Measurements from ENCODE around the gene STOM. TPM values are rescaled to one million over a fixed set of nuclear protein-coding genes. Genes with fewer than 3 reads are reported as not detected.

STOM gene
- total and polyA plus RNA-seq, 12 donors, result 104 to 389 (median 181) TPM

DNA sequence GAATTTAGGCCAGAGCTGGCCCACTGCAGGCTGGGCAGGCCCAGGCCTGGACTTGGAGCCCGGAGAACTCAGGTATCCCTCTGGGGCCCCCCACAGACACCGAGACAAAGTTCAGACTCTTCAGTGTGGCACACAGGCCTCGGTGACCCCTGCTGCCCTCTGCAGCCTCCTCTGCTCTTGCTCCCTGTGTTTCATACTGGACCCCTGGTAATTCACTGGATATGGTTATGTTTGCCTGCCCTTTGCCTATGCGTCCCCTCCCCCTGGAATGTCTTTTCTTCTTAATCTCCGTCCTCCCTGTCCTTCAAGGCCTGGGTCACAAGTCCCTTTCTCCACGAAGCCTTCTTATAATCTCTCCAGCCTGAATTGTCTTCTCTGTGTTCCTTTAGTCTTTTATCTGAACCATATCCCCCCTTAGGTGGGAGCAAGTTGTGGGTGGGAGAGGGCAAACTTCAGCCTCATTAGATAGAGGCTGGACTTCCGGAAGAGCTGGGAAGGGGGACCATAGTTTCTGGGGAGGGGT is 72.0 kb downstream of the STOM start:
- Histone ChIP-seq H3K4me1 (peaks cover 41 to 96% (median 93%) of the 10 kb centered on the region in 9 donors), H3K9me3 (no peaks in the 10 kb centered on the region), H3K36me3 (peaks cover 0 to 27% (median 13%) of the 10 kb centered on the region in 9 donors), H3K27me3 (no peaks in the 10 kb centered on the region), H3K27ac (peak overlapping the region; percentile 82 to 100 (median 94)), H3K4me3 (peak overlapping the region in 1 of 10 donors; percentile 81)
- ATAC-seq, result no peak
- TF ChIP-seq, protein P1, sequence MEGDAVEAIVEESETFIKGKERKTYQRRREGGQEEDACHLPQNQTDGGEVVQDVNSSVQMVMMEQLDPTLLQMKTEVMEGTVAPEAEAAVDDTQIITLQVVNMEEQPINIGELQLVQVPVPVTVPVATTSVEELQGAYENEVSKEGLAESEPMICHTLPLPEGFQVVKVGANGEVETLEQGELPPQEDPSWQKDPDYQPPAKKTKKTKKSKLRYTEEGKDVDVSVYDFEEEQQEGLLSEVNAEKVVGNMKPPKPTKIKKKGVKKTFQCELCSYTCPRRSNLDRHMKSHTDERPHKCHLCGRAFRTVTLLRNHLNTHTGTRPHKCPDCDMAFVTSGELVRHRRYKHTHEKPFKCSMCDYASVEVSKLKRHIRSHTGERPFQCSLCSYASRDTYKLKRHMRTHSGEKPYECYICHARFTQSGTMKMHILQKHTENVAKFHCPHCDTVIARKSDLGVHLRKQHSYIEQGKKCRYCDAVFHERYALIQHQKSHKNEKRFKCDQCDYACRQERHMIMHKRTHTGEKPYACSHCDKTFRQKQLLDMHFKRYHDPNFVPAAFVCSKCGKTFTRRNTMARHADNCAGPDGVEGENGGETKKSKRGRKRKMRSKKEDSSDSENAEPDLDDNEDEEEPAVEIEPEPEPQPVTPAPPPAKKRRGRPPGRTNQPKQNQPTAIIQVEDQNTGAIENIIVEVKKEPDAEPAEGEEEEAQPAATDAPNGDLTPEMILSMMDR (IDR thresholded peaks at IDR 0.05), result no peak
- intact Hi-C loops (cut with DNase I), result loop anchor here in 4 of 10 donors (2.0 kb wide), 2 partner anchors 13 to 15 kb away; no protein-coding TSS in a partner anchor
- WGBS, 2 donors, result 46 to 58% methylated on average over 7 of the region's 7 CpGs
- DNase-seq, result no peak

DNA sequence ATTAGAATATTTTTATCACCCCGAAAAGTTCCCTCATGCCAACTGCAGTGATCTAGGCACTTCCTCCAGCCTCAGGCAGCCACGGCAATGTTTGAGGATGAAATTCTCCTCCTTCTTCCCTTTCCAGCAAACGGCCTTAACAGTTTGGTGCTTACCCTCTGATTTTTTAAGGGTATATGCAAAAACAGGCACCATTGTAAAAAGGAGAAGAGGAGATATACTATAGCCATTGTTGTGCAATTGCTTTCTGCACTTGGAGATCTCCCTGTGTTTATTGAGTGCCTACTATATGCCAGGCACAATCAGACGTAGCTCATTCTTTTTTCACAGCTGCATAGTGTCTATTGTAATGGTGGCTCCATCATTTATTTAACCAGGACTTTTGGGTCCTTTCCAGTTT is 72.7 kb downstream of the STOM start:
- H3K27ac ChIP-seq, result peak overlapping the region in 9 of 10 donors; percentile 82 to 100 (median 94)
- ATAC-seq, result no peak
- H3K9me3 ChIP-seq, result no peaks in the 10 kb centered on the region
- H3K4me3 ChIP-seq, result no peak overlapping the region
- peaks cover 0 to 21% (median 7%) of the 10 kb centered on the region in 9 donors for H3K36me3 ChIP-seq
- no peaks in the 10 kb centered on the region for H3K27me3 ChIP-seq
- H3K4me1 ChIP-seq, result peaks cover 40 to 96% (median 94%) of the 10 kb centered on the region in 9 donors
- 48 to 64% methylated on average over 4 of the region's 4 CpGs for WGBS, 2 donors
- intact Hi-C loops (cut with DNase I), result no loop called here
- no peak for DNase-seq
- TF ChIP-seq, protein P1 (IDR thresholded peaks at IDR 0.05), result no peak

DNA sequence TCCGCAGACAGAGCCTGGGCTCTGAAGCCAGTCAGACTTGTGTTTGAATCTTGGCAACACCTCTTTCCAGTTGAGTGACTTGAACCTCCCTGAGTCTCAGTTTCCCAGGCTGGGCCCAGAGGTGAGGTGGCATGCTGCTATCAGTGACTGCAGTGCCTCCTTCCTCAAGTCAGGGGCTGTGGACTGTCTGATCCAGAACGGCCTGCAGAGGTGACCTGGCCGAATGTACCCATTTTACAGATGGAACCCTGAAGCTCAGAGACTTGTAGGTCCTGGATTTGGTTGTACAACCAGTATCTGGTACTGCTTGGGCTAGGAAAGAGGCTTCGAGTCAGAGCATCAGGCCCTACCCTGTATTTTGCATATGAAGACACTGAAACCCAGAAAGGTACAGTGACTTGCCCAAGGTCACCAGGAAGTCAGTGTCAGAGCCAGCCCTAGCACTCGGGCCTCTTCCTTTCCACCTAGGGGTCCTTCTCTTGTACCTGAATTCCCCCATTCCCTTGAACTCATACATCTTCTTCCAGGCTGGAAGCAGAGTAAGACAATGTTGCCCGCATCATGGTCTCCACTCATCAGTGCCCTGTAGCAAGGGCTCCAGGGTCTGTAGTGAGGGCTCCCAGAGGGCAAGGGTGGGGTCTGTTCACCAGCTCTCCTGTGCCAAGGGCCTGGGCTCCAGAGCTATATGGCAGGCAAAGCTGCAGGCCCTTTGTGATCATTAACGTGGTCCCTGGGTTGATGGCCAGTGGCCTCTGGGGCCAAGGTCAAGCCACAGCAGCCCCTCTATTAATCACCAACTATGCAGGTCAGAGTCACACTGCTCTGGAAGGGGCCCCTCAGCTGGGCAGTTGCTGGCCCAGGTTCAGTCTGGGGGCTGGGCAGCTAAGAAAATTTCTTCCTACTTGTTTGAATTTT is 73.6 kb downstream of the STOM start:
- TF ChIP-seq, protein P1 (IDR thresholded peaks at IDR 0.05), result no peak
- Histone ChIP-seq H3K4me3 (no peak overlapping the region), H3K27ac (peak overlapping the region; percentile 82 to 100 (median 94)), H3K9me3 (no peaks in the 10 kb centered on the region), H3K4me1 (peaks cover 36 to 95% (median 90%) of the 10 kb centered on the region in 9 donors), H3K27me3 (no peaks in the 10 kb centered on the region), H3K36me3 (peaks cover 0 to 12% (median 0%) of the 10 kb centered on the region in 9 donors)
- ATAC-seq (no peak), DNase-seq (no peak)
- WGBS, 2 donors, result 78 to 79% methylated on average over 7 of the region's 7 CpGs
- intact Hi-C loops (cut with DNase I), result no loop called here

DNA sequence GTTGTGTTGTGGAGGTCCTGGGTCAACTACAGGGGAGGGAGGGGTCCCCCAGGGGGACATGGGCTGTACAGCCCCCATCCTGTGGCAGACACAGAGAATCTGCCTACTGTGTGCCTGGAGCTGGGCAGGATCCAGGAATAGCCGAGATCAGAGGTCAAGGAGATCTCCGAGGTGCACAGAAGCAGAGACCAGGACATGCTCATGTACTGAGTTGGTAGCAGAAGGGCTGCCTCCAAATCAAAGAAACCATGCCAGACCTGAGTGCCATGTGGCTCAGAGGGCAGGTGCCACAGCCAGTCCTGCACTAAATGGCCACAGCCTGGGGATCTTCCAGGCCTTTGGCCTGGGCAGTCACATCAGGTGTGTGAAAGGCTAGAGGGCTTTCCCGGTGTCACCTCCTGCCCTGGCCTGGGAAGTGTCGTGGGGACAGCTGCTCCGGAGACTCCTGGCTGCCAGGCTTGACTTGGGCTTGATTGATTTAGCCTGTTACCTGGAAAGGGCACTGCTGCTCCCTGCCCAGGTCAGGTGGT is 74.3 kb downstream of the STOM start:
- no peak overlapping the region for H3K4me3 ChIP-seq
- peak in 1 of 8 donors; percentile 1 for ATAC-seq
- TF ChIP-seq, protein P1 (IDR thresholded peaks at IDR 0.05), result no peak
- peak overlapping the region; percentile 82 to 100 (median 94) for H3K27ac ChIP-seq
- H3K36me3 ChIP-seq, result peaks cover 0 to 5% (median 0%) of the 10 kb centered on the region in 9 donors
- peaks cover 36 to 95% (median 87%) of the 10 kb centered on the region in 9 donors for H3K4me1 ChIP-seq
- DNase-seq, result no peak
- H3K27me3 ChIP-seq, result no peaks in the 10 kb centered on the region
- WGBS, 2 donors, result 52 to 55% methylated on average over 5 of the region's 5 CpGs
- no peaks in the 10 kb centered on the region for H3K9me3 ChIP-seq
- intact Hi-C loops (cut with DNase I), result no loop called here
